Kidney epithelial cell (primary cell): ENCODE measurements around the gene SLC34A1. TPM values are rescaled to one million over a fixed set of nuclear protein-coding genes. Genes with fewer than 3 reads are reported as not detected.

Source experiments
- DNase-seq: peaks from one replicate; pipeline ENCODE4 v3.0.0-alpha.2; 2010; ENCODE audit warnings: low read depth
- H3K27me3 ChIP-seq: 2 replicates; pipeline ENCODE4 v1.6.0; 2011; ENCODE audit warnings: low read length; ENCODE audit not compliant: control insufficient read depth, insufficient read depth
- H3K36me3 ChIP-seq: 2 replicates; pipeline ENCODE4 v1.5.1; 2011; ENCODE audit warnings: low read length; ENCODE audit not compliant: control insufficient read depth, insufficient read depth
- H3K4me3 ChIP-seq: 2 replicates; pipeline ENCODE4 v1.5.1; 2011; ENCODE audit warnings: low read depth, mild to moderate bottlenecking, control low read depth, low read length
- CTCF ChIP-seq: IDR thresholded peaks from 2 replicates; pipeline ENCODE4 v1.5.1; 2011; ENCODE audit warnings: mild to moderate bottlenecking, moderate library complexity, low read length, control low read depth, inconsistent platforms; ENCODE audit not compliant: insufficient read depth, poor library complexity, severe bottlenecking
- total RNA-seq: library from RNA; depleted of rRNA; stranded (reverse); fragments of >200 nt; gene quantifications from 2 replicates; pipeline ENCODE4 v1.2.3, GENCODE V29; 2015

Gene SLC34A1
- total RNA-seq, 1 donor from 2014 or later, result not detected

GRCh38 chr5:177393990-177394389 lies 9.8 kb downstream of the SLC34A1 start:
- peaks cover 16% of the 10 kb centered on the region for H3K27me3 ChIP-seq
- DNase-seq, result no peak
- no peaks in the 10 kb centered on the region for H3K36me3 ChIP-seq
- TF ChIP-seq CTCF, result no peak
- no peak overlapping the region for H3K4me3 ChIP-seq

GRCh38 chr5:177396078-177396477 lies 11.8 kb downstream of the SLC34A1 start:
- no peak for DNase-seq
- H3K4me3 ChIP-seq, result no peak overlapping the region
- no peaks in the 10 kb centered on the region for H3K36me3 ChIP-seq
- H3K27me3 ChIP-seq, result peaks cover 33% of the 10 kb centered on the region
- TF ChIP-seq CTCF, result no peak

GRCh38 chr5:177396807-177397206 lies 12.6 kb downstream of the SLC34A1 start:
- no peak for DNase-seq
- no peak for TF ChIP-seq CTCF
- Histone ChIP-seq H3K36me3 (no peaks in the 10 kb centered on the region), H3K4me3 (no peak overlapping the region), H3K27me3 (peaks cover 35% of the 10 kb centered on the region)

DNA sequence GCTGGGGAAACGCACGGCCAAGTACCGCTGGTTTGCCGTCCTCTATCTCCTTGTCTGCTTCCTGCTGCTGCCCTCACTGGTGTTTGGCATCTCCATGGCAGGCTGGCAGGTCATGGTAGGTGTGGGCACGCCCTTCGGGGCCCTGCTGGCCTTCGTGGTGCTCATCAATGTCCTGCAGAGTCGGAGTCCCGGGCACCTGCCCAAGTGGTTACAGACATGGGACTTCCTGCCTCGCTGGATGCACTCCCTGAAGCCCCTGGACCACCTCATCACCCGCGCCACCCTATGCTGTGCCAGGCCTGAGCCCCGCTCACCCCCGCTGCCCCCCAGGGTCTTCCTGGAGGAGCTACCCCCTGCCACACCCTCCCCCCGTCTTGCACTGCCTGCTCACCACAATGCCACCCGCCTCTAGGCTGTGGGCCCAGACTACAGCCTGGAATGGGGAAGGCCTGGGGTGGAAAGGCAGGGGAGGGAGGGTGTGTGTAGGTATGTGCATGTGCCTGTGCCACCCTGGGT lies 13.7 kb downstream of the SLC34A1 start:
- Histone ChIP-seq H3K27me3 (peaks cover 41% of the 10 kb centered on the region), H3K36me3 (no peaks in the 10 kb centered on the region)
- TF ChIP-seq CTCF, result no peak

GRCh38 chr5:177399997-177400868 lies 16.0 kb downstream of the SLC34A1 start, which contains the start of gene PFN3:
PFN3 (minus strand) TSS chr5:177400661; CDS start chr5:177400576, 85 bp downstream.
- Histone ChIP-seq H3K4me3 (no peak within 1 kb of the TSS), H3K36me3 (no peaks in the 10 kb centered on the region), H3K27me3 (peaks cover 47% of the 10 kb centered on the region)
- TF ChIP-seq CTCF, result no peak
- no peak for DNase-seq

More for the DNA sequence above, 13.7 kb downstream of the SLC34A1 start:
- H3K4me3 ChIP-seq, result no peak overlapping the region
- no peak for DNase-seq
